Stimulated activated naive CD8-positive, alpha-beta T cell treated with anti-CD3 and anti-CD28 coated beads, Interleukin-15, amount 100 ng/mL, for 72 hours (primary cell): Measurements from ENCODE around the gene GUCD1.

Experiments used
- ATAC-seq: fragments of 150-1000 bp; cut with Tn5 transposase; 2 replicates; pipeline ENCODE4 v1.10.0; 2021; ENCODE audit warnings: mild to moderate bottlenecking, moderate library complexity
- DNase-seq, 2 donors: peaks; one replicate each; pipeline ENCODE4 v3.0.0; 2021 to 2022
- H3K27ac Mint-ChIP-seq, 2 donors: one replicate each; pipeline ENCODE4 v1.8.0; 2022; ENCODE audit warnings: mild to moderate bottlenecking in 2 of 2, mixed read lengths in 2 of 2, moderate library complexity in 2 of 2
- H3K27me3 Mint-ChIP-seq: one replicate; pipeline ENCODE4 v1.8.0; 2022; ENCODE audit warnings: mixed read lengths
- H3K4me1 Mint-ChIP-seq: one replicate; pipeline ENCODE4 v1.8.0; 2022; ENCODE audit warnings: mild to moderate bottlenecking, mixed read lengths
- H3K4me3 Mint-ChIP-seq, 2 donors: one replicate each; pipeline ENCODE4 v1.8.0; 2022; ENCODE audit warnings: mild to moderate bottlenecking in 2 of 2, mixed read lengths in 2 of 2, moderate library complexity in 1 of 2
- H3K9me3 Mint-ChIP-seq, 2 donors: one replicate each; pipeline ENCODE4 v1.8.0; 2022; ENCODE audit warnings: mixed read lengths in 2 of 2

Gene GUCD1

GRCh38 chr22:24496661-24497060 lies 58.3 kb downstream of the GUCD1 start:
- H3K27me3 Mint-ChIP-seq, result peaks cover 38% of the 10 kb centered on the region

GRCh38 chr22:24496234-24496633 lies 58.7 kb downstream of the GUCD1 start:
- ATAC-seq (no peak), DNase-seq (no peak)
- Mint-ChIP-seq H3K27me3 (peaks cover 38% of the 10 kb centered on the region), H3K27ac (no peak overlapping the region), H3K4me3 (no peak overlapping the region), H3K9me3 (no peaks in the 10 kb centered on the region), H3K4me1 (peaks cover 18% of the 10 kb centered on the region)

More at GRCh38 chr22:24496661-24497060, 58.3 kb downstream of the GUCD1 start:
- Mint-ChIP-seq H3K27ac (no peak overlapping the region), H3K9me3 (no peaks in the 10 kb centered on the region), H3K4me1 (peaks cover 18% of the 10 kb centered on the region), H3K4me3 (no peak overlapping the region)
- DNase-seq, result no peak
- ATAC-seq, result no peak

GRCh38 chr22:24495365-24495675 lies 59.6 kb downstream of the GUCD1 start:
- Mint-ChIP-seq H3K4me1 (peaks cover 18% of the 10 kb centered on the region), H3K4me3 (no peak overlapping the region), H3K9me3 (no peaks in the 10 kb centered on the region), H3K27ac (no peak overlapping the region), H3K27me3 (peaks cover 38% of the 10 kb centered on the region)
- DNase-seq (no peak), ATAC-seq (no peak)

GRCh38 chr22:24494528-24495364 lies 60.2 kb downstream of the GUCD1 start, which contains the start of gene UPB1:
TSS of gene UPB1 (plus strand) at chr22:24495332. CDS start at chr22:24495404, 72 bp downstream.
- DNase-seq, result no peak
- Mint-ChIP-seq H3K4me3 (no peak within 1 kb of the TSS), H3K9me3 (no peaks in the 10 kb centered on the region), H3K27me3 (peaks cover 38% of the 10 kb centered on the region), H3K4me1 (peaks cover 18% of the 10 kb centered on the region), H3K27ac (no peak within 1 kb of the TSS)
- peak; percentile 40 for ATAC-seq

GRCh38 chr22:24494167-24494527 lies 60.8 kb downstream of the GUCD1 start:
- H3K4me1 Mint-ChIP-seq, result peaks cover 18% of the 10 kb centered on the region
- ATAC-seq, result no peak
- H3K9me3 Mint-ChIP-seq, result no peaks in the 10 kb centered on the region
- peaks cover 38% of the 10 kb centered on the region for H3K27me3 Mint-ChIP-seq
- no peak for DNase-seq
- no peak overlapping the region for H3K27ac Mint-ChIP-seq
- H3K4me3 Mint-ChIP-seq, result no peak overlapping the region

GRCh38 chr22:24492391-24492790 lies 62.5 kb downstream of the GUCD1 start:
- no peak overlapping the region for H3K4me3 Mint-ChIP-seq
- H3K9me3 Mint-ChIP-seq, result no peaks in the 10 kb centered on the region
- H3K27me3 Mint-ChIP-seq, result peaks cover 38% of the 10 kb centered on the region
- peaks cover 3% of the 10 kb centered on the region for H3K4me1 Mint-ChIP-seq
- no peak overlapping the region for H3K27ac Mint-ChIP-seq
- ATAC-seq (no peak), DNase-seq (no peak)
